A172 (cell line): ENCODE measurements around the gene EML4. TPM values are rescaled to one million over a fixed set of nuclear protein-coding genes. Genes with fewer than 3 reads are reported as not detected.
A peak's percentile ranks its signal among the peaks of the same experiment; 100 is the strongest.
"Not testable (repeated sequence)": the region's sequence is repeated elsewhere in the genome, so short reads cannot be mapped to it uniquely, and the experiment has no call there.

ENCODE experiments used
- DNase-seq: peaks from one replicate; pipeline ENCODE4 v3.0.0-alpha.2; 2015; ENCODE audit warnings: low spot score
- total RNA-seq: library from RNA; depleted of rRNA; stranded (reverse); fragments of >200 nt; shearing (Covaris generic); gene quantifications from 2 replicates; pipeline ENCODE4 v1.2.3, GENCODE V29; 2014; rRNA removed

The EML4 gene, protein sequence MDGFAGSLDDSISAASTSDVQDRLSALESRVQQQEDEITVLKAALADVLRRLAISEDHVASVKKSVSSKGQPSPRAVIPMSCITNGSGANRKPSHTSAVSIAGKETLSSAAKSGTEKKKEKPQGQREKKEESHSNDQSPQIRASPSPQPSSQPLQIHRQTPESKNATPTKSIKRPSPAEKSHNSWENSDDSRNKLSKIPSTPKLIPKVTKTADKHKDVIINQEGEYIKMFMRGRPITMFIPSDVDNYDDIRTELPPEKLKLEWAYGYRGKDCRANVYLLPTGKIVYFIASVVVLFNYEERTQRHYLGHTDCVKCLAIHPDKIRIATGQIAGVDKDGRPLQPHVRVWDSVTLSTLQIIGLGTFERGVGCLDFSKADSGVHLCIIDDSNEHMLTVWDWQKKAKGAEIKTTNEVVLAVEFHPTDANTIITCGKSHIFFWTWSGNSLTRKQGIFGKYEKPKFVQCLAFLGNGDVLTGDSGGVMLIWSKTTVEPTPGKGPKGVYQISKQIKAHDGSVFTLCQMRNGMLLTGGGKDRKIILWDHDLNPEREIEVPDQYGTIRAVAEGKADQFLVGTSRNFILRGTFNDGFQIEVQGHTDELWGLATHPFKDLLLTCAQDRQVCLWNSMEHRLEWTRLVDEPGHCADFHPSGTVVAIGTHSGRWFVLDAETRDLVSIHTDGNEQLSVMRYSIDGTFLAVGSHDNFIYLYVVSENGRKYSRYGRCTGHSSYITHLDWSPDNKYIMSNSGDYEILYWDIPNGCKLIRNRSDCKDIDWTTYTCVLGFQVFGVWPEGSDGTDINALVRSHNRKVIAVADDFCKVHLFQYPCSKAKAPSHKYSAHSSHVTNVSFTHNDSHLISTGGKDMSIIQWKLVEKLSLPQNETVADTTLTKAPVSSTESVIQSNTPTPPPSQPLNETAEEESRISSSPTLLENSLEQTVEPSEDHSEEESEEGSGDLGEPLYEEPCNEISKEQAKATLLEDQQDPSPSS
- total RNA-seq, result 32.1 and 42.6 TPM in 2 replicates

DNA sequence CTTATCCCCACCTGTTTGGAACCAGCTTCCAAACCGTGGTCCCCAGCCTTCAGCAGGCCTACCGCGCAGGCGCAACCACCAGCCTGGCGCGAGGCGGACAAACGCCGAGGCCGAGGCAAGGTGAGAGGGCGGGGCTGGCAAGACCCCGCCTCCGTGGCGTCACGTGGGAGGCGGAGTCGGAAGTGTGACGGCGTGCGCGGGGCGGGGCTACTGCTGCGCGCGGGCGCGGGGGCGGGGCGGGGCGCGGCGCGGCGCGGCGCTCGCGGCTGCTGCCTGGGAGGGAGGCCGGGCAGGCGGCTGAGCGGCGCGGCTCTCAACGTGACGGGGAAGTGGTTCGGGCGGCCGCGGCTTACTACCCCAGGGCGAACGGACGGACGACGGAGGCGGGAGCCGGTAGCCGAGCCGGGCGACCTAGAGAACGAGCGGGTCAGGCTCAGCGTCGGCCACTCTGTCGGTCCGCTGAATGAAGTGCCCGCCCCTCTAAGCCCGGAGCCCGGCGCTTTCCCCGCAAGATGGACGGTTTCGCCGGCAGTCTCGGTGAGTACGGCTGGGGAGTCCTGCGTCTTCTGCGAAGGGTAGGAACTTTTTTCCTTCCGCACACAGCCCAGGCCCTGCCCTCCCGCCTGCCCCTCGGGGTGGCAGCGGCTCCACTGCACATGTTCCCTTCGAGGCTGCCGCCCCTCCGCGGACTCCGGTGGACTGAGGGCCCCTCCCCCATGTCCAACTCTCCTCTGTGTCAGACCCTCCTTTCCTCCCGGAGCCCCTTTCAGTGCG lies at the start of gene EML4:
TSS of gene EML4 (plus strand) at position 254 of the 774 bp plus-strand sequence. CDS start at position 513, 259 bp downstream.
- peak; percentile 61 for DNase-seq

DNA sequence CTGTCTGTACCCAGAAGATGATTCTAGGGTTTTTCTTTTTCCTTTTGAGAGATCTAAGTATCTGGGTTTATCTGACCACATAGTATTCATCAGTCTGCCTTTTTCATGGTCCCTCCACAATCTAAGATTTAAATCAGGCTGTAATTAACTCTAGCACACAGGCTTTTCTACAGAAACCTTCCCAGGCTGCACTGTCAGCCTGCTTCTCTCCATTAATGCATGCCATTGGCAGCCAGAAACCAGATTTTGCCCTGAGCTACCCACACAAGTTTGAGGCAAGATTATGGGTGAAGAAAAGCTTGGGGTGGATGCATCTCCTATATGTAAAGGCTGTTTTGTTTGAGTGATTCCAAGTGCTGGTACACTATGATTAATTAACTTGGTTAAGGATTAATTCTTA lies 45.7 kb upstream of the EML4 start:
- DNase-seq, result no peak

DNA sequence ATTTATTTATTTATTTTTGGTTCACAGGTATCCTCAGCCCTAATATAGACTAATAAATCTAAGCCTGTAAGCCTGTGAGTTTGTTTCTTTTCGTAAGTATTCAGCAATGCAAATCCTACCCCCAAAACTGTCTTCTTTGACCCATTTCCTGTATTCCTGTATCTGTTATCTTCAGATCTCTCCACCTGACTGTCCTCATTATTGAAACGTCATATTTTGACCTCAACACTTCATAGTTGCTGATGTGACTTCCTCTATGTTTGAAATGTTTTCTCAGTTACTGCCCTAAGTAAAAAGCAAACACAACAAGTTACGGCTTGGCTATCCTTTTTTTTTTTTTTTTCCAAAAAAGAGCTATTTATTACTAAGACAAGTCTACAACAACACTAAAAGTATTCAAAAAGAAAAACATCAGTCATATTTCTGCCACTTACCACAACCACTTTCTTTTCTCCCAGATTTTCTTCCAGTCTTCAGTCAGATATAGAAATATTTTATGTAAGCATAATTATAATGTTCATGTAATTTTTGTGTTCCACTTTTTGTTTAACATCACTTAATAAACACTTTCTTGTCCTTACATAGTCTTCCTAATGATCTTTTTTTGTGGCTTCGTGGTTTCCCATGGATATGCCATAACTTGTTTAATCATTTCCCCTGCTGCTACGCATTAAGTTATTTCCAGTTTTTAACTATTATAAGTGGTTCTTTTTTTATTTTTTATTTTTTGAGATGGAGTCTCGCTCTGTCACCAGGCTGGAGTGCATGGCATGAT lies 45.0 kb upstream of the EML4 start:
- peak; percentile 54 for DNase-seq

DNA sequence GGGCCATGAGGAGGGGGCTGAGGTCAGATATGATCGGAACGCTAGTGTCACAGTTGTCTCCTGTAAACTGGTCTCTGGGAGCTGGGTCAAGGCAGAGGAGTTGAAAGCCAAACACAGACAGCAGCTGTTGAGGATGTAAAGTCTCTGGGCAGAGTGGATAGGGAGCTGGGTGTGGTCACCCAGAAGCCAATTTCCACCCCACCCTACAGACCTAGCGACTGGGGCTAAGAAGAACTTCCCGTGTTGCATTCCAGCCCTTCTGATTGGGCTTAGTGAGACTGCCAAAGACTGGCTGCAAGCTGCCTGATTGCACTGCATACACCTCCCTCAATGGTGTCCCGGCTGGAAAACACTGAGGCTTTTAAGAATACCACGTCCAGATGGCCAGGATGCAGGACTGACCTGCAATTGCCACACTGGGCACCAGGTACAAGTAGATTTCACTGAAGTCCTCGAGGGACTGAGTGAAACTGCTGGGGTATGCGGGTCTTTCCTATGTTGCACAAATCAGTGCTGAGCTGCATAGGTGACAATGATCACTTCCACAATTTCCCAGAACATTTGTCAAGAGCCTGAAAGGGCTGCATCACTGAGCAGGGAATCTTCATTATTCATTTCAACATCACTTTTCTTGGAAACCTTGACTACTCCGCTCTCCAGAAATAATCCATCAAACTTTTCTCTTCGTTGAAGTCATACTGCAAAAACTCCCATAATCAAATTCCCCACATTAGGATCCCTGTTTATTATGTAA lies 43.1 kb upstream of the EML4 start:
- DNase-seq, result peak; percentile 81

DNA sequence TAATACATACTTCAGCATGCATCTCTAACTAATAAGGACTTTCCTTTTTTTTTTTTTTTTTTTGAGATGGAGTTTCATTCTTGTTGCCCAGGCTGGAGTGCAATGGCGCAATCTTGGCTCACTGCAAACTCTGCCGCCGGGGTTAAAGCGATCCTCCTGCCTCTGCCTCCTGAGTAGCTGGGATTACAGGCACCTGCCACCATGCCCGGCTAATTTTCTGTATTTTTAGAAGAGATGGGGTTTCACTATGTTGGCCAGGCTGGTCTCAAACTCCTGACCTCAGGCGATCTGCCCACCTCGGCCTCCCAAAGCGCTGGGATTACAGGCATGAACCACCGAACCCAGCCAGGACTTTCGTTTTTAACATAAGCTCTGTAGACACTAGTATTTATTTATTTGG lies 42.3 kb upstream of the EML4 start:
- not testable (repeated sequence) for DNase-seq

DNA sequence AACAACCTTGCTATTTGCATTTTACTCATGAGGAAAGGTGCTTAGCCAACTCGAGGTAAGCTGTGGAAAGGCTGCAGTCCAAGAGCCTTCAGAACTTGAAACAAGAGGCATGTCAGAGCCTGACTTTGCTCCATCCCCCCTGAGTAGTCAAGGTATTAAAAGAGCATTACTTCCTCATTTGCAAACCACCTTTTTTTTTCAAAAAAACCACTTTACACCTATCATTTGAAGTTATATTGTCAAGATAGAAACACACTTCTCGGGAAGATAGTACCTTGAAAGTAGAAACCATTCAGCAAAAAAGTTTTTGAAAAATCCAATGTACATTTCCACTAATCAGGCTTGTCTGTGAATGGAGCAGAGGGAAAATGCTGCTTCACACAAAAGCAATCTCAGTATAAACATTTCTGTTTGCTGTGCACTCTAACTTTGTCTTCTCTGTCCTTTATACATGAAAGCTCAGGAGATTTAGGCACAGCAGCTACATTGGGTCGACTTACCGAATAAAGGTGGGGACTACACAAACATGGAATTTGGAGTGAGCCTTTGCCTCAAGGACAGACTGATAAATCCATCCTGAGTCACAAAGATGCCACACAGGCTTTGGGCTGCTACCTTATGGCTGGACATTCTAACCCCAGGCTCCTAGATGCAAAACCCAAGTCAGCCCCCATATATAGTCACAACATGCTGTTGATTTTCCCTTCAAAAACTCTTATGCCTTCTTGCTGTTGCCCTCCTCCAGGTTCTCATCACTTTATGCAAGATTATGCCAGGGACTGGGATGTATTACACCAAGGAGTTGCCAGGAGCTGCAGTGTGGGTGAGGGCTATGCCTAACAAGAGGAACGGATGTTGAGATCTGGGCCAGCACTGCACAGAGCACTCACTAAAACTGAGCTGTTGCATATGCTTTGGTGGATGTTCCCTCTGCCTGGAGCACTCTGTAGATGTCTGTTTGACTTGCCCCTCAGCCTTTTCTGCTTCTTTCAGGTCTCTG lies 41.4 kb upstream of the EML4 start:
- DNase-seq, result peak; percentile 48

DNA sequence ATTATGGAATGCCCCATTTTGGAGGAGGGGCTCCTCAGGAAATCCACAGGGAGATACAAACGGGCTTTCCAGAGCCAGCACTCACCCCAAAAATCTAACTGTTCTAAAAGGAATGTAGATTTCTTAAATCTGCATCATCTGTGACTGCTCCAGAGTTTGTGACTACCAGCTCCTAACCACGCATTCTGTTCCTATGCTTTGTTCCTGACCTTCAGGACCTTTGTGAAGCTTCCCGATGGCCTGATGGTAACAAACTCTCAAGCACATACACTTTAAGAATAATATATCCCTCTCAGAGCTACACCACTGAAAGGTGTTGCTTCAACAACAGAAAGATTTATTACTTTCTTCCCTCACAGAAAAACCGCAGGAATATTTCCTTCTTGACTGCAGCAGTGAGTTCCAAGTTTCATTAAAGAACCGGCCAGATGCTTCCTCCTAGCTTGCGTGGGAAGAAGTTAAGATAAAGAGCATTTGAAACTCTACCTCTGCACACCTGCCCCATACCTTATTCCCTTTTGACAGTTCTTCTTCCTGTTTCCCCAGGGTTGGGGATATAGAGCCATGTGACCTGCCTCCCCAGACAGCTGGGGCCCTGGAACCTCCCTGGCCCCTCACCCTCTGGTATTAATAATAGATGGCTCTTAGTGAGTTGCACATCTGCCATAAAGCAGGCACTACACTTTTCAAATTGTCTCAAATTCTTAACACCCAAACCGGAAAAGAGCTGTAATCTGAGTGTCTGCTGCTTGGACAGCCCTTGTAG lies 40.2 kb upstream of the EML4 start:
- DNase-seq, result peak; percentile 96

DNA sequence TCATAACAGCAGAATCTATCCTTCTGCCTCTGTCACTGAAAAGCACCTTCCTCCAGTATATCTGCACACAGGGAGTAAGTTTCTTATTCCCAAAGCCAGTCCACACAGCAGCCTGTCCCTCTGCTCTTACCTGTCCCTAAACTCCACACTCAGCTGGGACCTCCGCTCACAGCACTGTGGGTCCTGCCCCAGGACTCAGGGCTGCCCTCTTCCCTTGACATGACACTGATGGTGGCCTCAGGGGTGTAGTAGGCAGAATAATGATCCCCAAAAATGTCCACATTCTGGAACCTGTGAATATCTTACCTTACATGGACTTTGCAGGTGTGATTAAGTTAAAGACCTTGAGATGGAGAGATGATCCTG lies 39.7 kb upstream of the EML4 start:
- no peak for DNase-seq

DNA sequence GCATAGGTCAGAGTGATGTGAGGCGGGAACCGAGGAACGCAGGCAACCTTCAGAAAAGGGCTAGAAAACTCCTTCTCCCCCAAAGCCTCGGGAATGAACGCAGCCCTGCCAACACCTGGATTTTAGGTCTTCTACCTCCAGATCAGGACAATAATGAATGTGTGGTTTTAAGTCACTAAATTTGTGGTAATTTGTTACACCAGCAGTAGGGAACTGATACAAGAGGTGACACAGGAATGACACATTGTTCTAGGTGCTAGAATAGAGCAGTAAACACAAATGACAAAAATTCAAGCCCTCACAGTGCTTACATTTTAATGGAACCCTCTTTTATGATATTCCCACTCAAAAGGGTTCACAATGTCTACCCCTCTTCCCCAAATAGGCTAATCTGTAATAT lies 39.2 kb upstream of the EML4 start:
- no peak for DNase-seq

DNA sequence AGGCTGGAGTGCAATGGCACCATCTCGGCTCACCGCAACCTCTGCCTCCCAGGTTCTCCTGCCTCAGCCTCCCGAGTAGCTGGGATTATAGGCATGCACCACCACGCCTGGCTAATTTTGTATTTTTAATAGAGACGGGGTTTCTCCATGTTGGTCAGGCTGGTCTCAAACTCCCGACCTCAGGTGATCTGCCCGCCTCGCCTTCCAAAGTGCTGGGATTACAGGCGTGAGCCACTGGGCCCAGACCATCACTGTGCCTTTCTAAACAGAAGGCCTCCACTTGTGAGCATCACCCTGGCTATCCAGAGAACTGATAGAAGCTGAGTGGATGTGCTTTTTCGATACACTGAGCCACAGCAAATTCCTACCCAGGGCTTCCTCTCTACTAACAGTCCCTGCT lies 38.3 kb upstream of the EML4 start:
- not testable (repeated sequence) for DNase-seq

DNA sequence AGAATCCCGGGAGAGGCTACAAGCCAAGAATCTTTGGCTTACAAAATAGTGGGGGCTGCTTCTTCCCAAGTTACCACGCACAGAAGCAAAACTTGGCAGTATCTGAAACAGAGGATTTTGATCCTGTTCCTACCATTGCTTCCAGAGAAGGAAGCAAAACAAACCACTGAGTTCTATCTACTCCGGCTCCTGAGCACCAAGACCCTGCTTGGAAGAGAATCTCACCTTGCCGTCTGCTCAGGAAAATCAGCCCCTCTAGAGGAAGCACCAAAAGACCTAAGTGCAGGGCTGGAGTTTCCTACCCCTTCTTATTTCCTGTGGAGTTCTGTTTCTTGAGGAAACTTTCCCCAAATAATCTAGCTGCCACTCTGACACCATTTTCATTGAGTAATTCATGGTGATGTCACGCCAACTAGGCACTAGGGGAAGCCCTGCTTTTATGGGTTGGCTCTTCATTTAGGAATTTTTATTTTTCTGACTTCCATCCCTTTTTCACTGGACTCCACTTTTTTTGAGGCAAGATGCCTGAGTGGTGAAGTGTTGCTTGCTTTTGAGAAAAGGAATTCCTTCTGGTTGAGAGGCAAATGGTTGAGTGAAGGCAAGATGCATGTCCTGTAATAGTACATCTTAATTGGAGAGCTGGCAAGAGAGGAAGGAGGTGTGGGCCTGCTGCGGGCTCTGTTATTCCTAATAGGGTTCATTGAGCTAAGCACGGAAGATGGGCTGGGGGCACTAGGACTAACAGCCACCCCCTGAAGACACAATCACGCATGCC lies 36.8 kb upstream of the EML4 start:
- peak; percentile 91 for DNase-seq

DNA sequence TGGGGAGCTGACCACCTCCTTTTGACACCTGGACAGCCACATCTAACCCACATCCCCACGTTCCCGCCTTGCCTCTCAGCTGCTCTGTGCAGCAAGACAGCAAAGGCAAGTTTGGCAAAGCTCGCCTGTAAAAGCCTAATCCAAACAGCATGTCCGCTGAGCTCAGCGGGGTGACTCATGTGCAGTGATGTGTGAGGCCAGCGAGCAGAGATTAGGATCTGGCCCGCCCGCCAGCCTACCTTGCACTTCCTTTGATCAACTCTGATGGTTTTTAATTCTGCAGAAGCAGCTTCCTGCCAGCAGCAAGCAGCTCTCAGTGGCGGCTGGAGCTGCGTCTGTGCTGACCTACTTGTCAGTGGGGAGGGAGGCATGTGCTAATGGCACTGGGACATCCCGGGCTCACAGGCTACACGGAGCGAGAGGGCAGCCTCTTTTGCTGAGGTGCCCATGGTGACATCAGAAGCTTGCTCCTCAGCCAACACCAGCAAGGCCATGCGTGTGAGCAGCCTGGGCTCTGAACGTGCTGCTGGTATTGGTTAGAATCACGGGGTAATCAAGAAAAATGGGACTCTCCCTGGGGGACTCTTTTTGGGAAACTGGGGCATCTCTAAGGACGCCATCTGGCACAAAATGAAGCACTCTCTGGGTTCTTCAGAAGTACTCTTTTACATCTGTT lies 36.0 kb upstream of the EML4 start:
- DNase-seq, result peak; percentile 98

DNA sequence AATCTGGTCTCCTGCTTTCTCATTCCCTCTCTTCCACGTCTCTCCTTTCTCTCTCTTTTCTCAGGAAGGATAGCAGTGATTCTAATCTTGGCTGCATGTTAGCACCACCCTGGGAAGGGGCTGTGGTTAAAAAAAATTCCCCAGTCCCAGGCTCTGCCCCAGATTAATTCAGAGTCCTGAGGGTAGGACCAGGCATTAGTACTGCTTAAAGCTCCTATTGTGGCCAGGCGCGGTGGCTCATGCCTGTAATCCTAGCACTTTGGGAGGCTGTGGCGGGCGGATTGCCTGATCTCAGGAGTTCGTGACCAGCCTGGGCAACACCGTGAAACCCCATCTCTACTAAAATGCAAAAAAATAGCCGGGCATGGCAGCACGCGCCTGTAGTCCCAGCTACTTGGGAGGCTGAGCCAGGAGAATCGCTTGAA lies 35.4 kb upstream of the EML4 start:
- no peak for DNase-seq

DNA sequence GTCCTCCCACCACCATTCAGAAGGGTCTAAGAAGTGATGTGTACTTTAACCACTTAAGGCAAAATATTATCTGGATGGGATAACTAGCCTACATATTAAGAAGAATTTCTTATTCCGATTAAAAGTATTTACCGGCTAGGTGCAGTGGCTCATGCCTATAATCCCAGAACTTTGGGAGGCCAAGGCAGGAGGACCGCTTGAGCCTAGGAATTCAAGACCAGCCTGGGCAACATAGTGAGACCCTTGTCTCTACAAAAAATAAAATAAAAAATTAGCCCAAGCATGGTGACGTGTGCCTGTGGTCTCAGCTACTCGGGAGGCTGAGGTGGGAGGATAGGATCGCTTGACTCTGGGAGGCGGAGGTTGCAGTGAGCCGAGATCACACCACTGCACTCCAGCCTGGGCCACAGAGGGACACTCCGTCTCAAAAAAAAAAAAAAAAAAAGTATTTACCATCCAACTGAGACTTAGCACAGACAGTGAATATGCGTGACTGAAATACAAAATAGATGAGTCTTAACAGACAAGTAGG lies 34.7 kb upstream of the EML4 start:
- not testable (repeated sequence) for DNase-seq

DNA sequence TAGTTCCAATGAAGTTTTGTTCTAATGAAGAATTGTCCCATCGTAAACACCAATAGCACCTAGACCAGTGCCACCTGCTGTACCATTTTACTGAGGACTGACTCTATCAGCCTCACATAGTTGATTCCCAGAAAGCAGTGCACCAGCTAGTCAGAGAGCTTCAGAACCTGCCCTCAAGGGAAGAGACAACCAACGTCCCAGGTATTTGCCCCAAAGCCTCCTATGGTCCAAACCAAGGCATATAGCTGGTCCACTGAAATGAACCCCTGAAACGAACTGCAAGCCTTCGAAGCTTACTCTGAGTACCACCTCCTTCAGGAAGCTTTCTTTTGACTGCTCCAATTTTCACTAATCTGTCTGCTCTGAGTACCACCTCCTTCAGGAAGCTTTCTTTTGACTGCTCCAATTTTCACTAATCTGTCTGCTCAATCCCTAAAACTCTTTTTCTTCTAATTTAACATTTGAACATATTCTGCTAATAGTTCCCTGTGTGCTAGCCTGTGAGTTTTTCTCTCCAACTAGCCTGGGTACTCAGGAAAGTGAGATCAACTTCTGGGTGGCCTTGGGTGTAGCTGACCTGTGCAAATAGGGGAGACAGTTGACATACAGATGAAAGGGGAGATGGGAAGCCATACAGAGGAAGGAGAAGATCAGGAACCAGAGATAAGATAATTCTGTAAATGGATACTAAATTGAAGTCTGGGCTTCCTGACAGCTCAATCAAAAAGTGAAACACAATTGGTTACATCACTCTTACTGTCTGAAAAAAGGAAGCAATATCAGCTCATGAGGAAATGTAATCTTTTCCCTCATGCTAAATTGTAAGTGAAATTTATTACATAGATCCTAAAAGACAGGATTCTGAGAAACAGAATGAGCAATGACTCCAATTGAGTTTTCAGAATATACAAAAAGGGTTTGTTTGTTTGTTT lies 33.5 kb upstream of the EML4 start:
- no peak for DNase-seq

DNA sequence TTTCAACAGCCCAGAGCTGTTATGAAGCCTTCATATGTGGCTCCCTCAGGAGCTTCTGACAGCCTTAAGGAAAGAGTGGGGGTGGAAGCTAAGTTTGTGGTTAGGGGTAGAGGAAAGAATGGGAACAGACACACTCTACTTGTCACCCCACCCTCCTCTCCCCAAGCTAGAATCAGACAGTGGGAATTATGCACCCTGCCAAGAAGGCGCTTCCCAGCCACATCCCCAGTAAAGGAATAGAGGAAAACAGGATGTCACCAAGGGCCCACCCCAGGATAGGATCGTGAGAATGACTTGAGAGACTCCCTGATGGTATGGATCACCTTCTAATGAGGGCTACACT lies 32.4 kb upstream of the EML4 start:
- no peak for DNase-seq
